Liver (tissue), 9 donors: ENCODE results near the gene DHRS3. TPM values are rescaled to one million over a fixed set of nuclear protein-coding genes. Genes with fewer than 3 reads are reported as not detected.

Experiments used
- DNase-seq: peaks from one replicate; pipeline ENCODE4 v3.0.0-alpha.2; 2017; ENCODE audit warnings: low spot score
- H3K27ac ChIP-seq, 2 donors: one replicate each; pipeline ENCODE4 v1.7.0; 2013; ENCODE audit warnings: inconsistent platforms in 2 of 2, low read length in 2 of 2, control low read depth in 1 of 2, low read depth in 1 of 2, mild to moderate bottlenecking in 1 of 2
- H3K27me3 ChIP-seq, 4 donors: one replicate each; pipeline versions ENCODE4 v1.6.1 to v1.7.0; 2013; ENCODE audit warnings: low read length in 3 of 4, inconsistent platforms in 1 of 4, mild to moderate bottlenecking in 1 of 4, moderate library complexity in 1 of 4; ENCODE audit not compliant: control insufficient read depth in 4 of 4, insufficient read depth in 4 of 4
- H3K36me3 ChIP-seq, 4 donors: one replicate each; pipeline versions ENCODE4 v1.6.1 to v1.7.0; 2013; ENCODE audit warnings: low read length in 3 of 4, mild to moderate bottlenecking in 3 of 4, low read depth in 1 of 4, moderate library complexity in 1 of 4; ENCODE audit not compliant: control insufficient read depth in 4 of 4, insufficient read depth in 3 of 4
- H3K4me1 ChIP-seq, 4 donors: one replicate each; pipeline versions ENCODE4 v1.6.1 to v1.7.0; 2013; ENCODE audit warnings: low read length in 3 of 4, mild to moderate bottlenecking in 3 of 4, moderate library complexity in 1 of 4; ENCODE audit not compliant: control insufficient read depth in 4 of 4, insufficient read depth in 4 of 4
- H3K4me3 ChIP-seq, 3 donors: one replicate each; pipeline versions ENCODE4 v1.6.1 to v1.7.0; 2013; ENCODE audit warnings: low read length in 3 of 3, control low read depth in 1 of 3, low read depth in 1 of 3, mild to moderate bottlenecking in 1 of 3
- H3K9ac ChIP-seq, 2 donors: one replicate each; pipeline ENCODE4 v1.7.0; 2013; ENCODE audit warnings: low read length in 2 of 2, mild to moderate bottlenecking in 2 of 2, moderate library complexity in 2 of 2, control low read depth in 1 of 2, low read depth in 1 of 2
- H3K9me3 ChIP-seq, 4 donors: one replicate each; pipeline versions ENCODE4 v1.6.1 to v1.7.0; 2013; ENCODE audit warnings: low read length in 3 of 4; ENCODE audit not compliant: control insufficient read depth in 4 of 4
- FOXA2 ChIP-seq: IDR thresholded peaks from 2 replicates; pipeline ENCODE4 v1.6.1; 2016; ENCODE audit warnings: antibody characterized with exemption
- HNF4A ChIP-seq, 2 donors: conservative IDR thresholded peaks; 2 replicates each; pipeline ENCODE4 v1.6.1; 2016; ENCODE audit warnings: antibody characterized with exemption in 2 of 2, mild to moderate bottlenecking in 2 of 2
- JUND ChIP-seq, 2 donors: IDR thresholded peaks; 2 replicates each; pipeline ENCODE4 v1.6.1; 2016; ENCODE audit warnings: antibody characterized with exemption in 2 of 2
- NR2F2 ChIP-seq: IDR thresholded peaks from 2 replicates; pipeline ENCODE4 v1.6.1; 2016; ENCODE audit warnings: antibody characterized with exemption
- RAD21 ChIP-seq, 2 donors: IDR thresholded peaks; 2 replicates each; pipeline ENCODE4 v1.6.1; 2016; ENCODE audit warnings: antibody characterized with exemption in 2 of 2, mild to moderate bottlenecking in 2 of 2
- RXRA ChIP-seq, 2 donors: IDR thresholded peaks; 2 replicates each; pipeline ENCODE4 v1.6.1; 2017 to 2018; ENCODE audit warnings: antibody characterized with exemption in 2 of 2, mild to moderate bottlenecking in 1 of 2
- SP1 ChIP-seq: IDR thresholded peaks from 2 replicates; pipeline ENCODE4 v1.6.1; 2018; ENCODE audit warnings: antibody characterized with exemption, mild to moderate bottlenecking
- TAF1 ChIP-seq: conservative IDR thresholded peaks from 2 replicates; pipeline ENCODE4 v1.6.1; 2016; ENCODE audit warnings: antibody characterized with exemption, mild to moderate bottlenecking
- WGBS: extraction: QIAGEN DNeasy Blood & Tissue Kit; methylation state at CpG from one replicate; pipeline ENCODE4 v1.1.7; 2013; 5-methylcytosine and 5-hydroxymethylcytosine counted together
- polyA plus RNA-seq, 2 donors: library from polyadenylated mRNA; stranded (reverse) in 1 of 2; unstranded in 1 of 2; fragments of 200-250 nt in 1 of 2; fragments of >200 nt in 1 of 2; fragmentation: Nextera tagmentation in 1 of 2; extraction: Ambion mirVana in 1 of 2; gene quantifications; one replicate each; pipeline versions ENCODE4 v1.2.1 to v1.2.3, GENCODE V29; 2013 to 2015
- total RNA-seq, 2 donors: library from RNA; depleted of rRNA; stranded (reverse); fragments of >200 nt; gene quantifications; one replicate each; pipeline ENCODE4 v1.2.3, GENCODE V29; 2014
- TF ChIP-seq, protein P1 (sequence below): IDR thresholded peaks from 2 replicates; pipeline ENCODE4 v1.6.1; 2016; ENCODE audit warnings: antibody characterized with exemption
- TF ChIP-seq, protein P2 (sequence below): IDR thresholded peaks from 2 replicates; pipeline ENCODE4 v1.6.1; 2016; ENCODE audit warnings: antibody characterized with exemption, mild to moderate bottlenecking
- TF ChIP-seq, protein P3 (sequence below): IDR thresholded peaks from 2 replicates; pipeline ENCODE4 v1.6.1; 2016; ENCODE audit warnings: antibody characterized with exemption
- donor health status: healthy.
- donor health status: healthy.
- donor health status: healthy.
- donor health status: healthy.
- donor health status: healthy.

DHRS3 gene
- total and polyA plus RNA-seq, 4 donors: 62.6 to 185 (median 158) TPM

DNA sequence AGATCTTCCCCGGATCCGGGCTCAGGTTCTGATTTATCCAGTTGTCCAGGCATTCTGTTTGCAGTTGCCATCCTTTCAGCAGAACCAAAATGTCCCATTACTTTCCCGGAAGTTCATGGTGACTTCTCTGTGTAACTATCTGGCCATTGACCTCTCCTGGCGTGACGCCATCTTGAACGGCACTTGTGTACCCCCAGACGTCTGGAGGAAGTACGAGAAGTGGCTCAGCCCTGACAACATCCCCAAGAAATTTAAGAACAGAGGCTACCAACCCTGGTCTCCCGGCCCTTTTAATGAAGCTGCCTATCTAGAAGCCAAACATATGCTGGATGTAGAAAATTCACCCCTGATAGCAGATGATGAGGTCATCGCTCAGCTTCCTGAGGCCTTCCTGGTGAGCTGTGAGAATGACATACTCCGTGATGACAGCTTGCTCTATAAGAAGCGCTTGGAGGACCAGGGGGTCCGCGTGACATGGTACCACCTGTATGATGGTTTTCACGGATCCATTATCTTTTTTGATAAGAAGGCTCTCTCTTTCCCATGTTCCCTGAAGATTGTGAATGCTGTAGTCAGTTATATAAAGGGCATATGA lies 48.2 kb upstream of the DHRS3 start:
- 76% methylated on average over 15 of the region's 15 CpGs for WGBS
- Histone ChIP-seq H3K4me1 (no peaks in the 10 kb centered on the region), H3K9ac (no peak overlapping the region), H3K36me3 (no peaks in the 10 kb centered on the region), H3K4me3 (no peak overlapping the region), H3K27me3 (no peaks in the 10 kb centered on the region), H3K27ac (no peak overlapping the region), H3K9me3 (peaks cover 0 to 9% (median 2%) of the 10 kb centered on the region in 4 donors)
- no peak for DNase-seq
- TF ChIP-seq TAF1 (no peak), RXRA (IDR thresholded peaks at IDR 0.05) (peak; percentile 18 to 22), HNF4A (conservative IDR thresholded peaks at IDR 0.05) (no peak)
- TF ChIP-seq, protein P1, sequence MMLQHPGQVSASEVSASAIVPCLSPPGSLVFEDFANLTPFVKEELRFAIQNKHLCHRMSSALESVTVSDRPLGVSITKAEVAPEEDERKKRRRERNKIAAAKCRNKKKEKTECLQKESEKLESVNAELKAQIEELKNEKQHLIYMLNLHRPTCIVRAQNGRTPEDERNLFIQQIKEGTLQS: no peak

DNA sequence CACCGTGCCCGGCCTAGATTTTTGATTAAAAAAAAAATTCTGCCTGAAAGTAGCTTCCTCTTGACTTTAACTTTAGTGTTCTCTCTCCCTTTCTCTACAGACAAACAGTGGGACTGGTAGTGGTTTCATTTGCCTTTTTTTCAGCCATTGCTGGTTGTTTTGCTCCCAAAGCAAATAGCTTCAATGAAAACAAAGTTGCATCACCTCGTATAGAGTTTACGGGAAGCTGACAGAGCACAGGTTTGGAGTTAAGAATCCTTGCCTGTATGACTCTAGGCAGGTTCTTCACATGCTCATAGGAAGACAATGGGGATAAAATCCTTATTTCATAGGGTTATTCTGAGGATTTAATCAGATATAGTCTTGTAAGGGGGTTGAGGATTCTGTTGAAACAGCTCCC lies 47.5 kb upstream of the DHRS3 start:
- WGBS: 63% methylated on average over 4 of the region's 4 CpGs
- peaks cover 0 to 9% (median 2%) of the 10 kb centered on the region in 4 donors for H3K9me3 ChIP-seq
- no peaks in the 10 kb centered on the region for H3K36me3 ChIP-seq
- H3K4me3 ChIP-seq: no peak overlapping the region
- no peak overlapping the region for H3K27ac ChIP-seq
- TF ChIP-seq, protein P1: peak; percentile 57
- TF ChIP-seq, protein P2, sequence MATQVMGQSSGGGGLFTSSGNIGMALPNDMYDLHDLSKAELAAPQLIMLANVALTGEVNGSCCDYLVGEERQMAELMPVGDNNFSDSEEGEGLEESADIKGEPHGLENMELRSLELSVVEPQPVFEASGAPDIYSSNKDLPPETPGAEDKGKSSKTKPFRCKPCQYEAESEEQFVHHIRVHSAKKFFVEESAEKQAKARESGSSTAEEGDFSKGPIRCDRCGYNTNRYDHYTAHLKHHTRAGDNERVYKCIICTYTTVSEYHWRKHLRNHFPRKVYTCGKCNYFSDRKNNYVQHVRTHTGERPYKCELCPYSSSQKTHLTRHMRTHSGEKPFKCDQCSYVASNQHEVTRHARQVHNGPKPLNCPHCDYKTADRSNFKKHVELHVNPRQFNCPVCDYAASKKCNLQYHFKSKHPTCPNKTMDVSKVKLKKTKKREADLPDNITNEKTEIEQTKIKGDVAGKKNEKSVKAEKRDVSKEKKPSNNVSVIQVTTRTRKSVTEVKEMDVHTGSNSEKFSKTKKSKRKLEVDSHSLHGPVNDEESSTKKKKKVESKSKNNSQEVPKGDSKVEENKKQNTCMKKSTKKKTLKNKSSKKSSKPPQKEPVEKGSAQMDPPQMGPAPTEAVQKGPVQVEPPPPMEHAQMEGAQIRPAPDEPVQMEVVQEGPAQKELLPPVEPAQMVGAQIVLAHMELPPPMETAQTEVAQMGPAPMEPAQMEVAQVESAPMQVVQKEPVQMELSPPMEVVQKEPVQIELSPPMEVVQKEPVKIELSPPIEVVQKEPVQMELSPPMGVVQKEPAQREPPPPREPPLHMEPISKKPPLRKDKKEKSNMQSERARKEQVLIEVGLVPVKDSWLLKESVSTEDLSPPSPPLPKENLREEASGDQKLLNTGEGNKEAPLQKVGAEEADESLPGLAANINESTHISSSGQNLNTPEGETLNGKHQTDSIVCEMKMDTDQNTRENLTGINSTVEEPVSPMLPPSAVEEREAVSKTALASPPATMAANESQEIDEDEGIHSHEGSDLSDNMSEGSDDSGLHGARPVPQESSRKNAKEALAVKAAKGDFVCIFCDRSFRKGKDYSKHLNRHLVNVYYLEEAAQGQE: no peak
- TF ChIP-seq FOXA2 (no peak), JUND (IDR thresholded peaks at IDR 0.05) (no peak)
- TF ChIP-seq, protein P3, sequence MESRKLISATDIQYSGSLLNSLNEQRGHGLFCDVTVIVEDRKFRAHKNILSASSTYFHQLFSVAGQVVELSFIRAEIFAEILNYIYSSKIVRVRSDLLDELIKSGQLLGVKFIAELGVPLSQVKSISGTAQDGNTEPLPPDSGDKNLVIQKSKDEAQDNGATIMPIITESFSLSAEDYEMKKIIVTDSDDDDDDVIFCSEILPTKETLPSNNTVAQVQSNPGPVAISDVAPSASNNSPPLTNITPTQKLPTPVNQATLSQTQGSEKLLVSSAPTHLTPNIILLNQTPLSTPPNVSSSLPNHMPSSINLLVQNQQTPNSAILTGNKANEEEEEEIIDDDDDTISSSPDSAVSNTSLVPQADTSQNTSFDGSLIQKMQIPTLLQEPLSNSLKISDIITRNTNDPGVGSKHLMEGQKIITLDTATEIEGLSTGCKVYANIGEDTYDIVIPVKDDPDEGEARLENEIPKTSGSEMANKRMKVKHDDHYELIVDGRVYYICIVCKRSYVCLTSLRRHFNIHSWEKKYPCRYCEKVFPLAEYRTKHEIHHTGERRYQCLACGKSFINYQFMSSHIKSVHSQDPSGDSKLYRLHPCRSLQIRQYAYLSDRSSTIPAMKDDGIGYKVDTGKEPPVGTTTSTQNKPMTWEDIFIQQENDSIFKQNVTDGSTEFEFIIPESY: no peak
- H3K27me3 ChIP-seq: no peaks in the 10 kb centered on the region
- no peaks in the 10 kb centered on the region for H3K4me1 ChIP-seq
- DNase-seq: no peak
- no peak overlapping the region for H3K9ac ChIP-seq

DNA sequence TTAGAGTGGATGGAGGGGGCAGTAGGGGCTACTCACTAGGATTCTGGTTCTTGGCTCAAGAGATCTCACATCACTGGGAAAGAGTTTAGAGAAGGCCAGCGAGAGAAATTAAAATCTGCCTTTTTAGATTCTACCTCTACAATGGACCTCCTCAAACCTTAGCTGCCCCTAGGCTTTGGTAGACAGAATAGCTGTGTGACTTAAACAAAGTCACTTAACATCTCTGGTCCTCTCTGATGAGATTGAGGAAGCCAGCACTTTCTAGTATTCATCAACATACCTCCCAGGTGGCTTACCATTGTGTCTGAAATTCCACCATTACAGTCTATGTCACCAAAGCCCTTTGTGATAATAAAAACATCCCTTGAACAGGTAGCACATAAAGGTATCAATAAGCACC lies 44.5 kb upstream of the DHRS3 start:
- Histone ChIP-seq H3K36me3 (no peaks in the 10 kb centered on the region), H3K27me3 (no peaks in the 10 kb centered on the region), H3K4me1 (peaks cover 0 to 2% (median 0%) of the 10 kb centered on the region in 4 donors), H3K27ac (no peak overlapping the region), H3K9me3 (peaks cover 0 to 3% (median 0%) of the 10 kb centered on the region in 4 donors), H3K4me3 (no peak overlapping the region), H3K9ac (no peak overlapping the region)
- no peak for DNase-seq
- TF ChIP-seq RXRA (IDR thresholded peaks at IDR 0.05) (no peak), NR2F2 (no peak), FOXA2 (no peak), SP1 (no peak), RAD21 (IDR thresholded peaks at IDR 0.05) (no peak)
- 94% methylated on average over 1 of the region's 1 CpG for WGBS
